ENCODE measurements around the gene VOPP1. TPM values are rescaled to one million over a fixed set of nuclear protein-coding genes. Genes with fewer than 3 reads are reported as not detected.
"Not testable (repeated sequence)": the region's sequence is repeated elsewhere in the genome, so short reads cannot be mapped to it uniquely, and the experiment has no call there.

VOPP1 gene
- total RNA-seq, 1 experiment from 2014 or later, result 21.6 TPM

DNA sequence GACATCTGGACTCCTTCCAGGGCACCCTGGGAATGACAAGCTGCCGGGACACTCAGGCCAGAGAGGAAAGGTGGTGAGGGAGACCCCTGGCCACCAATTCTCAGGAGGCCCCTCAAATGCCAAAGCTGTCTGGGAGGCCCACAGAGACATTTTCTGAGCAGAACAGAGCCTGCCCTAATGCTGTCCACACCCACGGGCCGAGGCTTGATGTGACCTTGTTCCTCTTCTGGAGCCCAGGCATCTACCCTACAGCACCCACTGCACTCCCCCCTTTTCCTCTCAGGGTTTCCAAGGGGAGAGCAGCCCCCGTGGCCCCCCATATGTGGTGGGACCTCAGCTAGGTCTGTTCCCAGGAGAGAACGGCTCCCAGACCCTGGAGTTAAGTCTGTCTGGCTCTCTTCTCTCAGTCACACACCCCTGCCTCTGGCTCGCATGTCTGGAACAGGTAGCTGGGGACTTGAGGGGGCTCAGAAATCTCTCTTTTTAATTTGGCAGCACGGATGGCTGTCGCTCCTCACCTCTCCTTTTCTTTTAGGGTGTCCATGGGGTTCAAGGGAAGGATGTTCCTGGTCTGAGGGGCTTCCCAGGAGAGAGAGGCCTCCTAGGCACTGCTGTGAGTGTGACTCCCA is 16.8 kb upstream of the VOPP1 start:
- no peak overlapping the region for H3K4me2 ChIP-seq (ENCODE audit: low read depth, low read length, poor library complexity, severe bottlenecking)
- H3K4me3 ChIP-seq (ENCODE audit: low read length), result no peak overlapping the region
- no peaks in the 10 kb centered on the region for H3K27me3 ChIP-seq (ENCODE audit: low read length)
- no peaks in the 10 kb centered on the region for H3K9me3 ChIP-seq (ENCODE audit: low read length)
- no peaks in the 10 kb centered on the region for H4K20me1 ChIP-seq (ENCODE audit: insufficient read depth, low read depth, low read length)
- no peaks in the 10 kb centered on the region for H3K4me1 ChIP-seq (ENCODE audit: low read length)
- H3K36me3 ChIP-seq (ENCODE audit: insufficient read depth, low read length), result no peaks in the 10 kb centered on the region
- H2AFZ ChIP-seq (ENCODE audit: low read length), result no peak overlapping the region
- no peak for DNase-seq
- H3K27ac ChIP-seq (ENCODE audit: low read length), result no peak overlapping the region
- no peaks in the 10 kb centered on the region for H3K9me2 ChIP-seq (replicated peaks; ENCODE audit: insufficient read depth, low read length)
- H3K79me2 ChIP-seq (ENCODE audit: low read length), result no peaks in the 10 kb centered on the region
- H3K9ac ChIP-seq (ENCODE audit: low read length), result no peak overlapping the region

DNA sequence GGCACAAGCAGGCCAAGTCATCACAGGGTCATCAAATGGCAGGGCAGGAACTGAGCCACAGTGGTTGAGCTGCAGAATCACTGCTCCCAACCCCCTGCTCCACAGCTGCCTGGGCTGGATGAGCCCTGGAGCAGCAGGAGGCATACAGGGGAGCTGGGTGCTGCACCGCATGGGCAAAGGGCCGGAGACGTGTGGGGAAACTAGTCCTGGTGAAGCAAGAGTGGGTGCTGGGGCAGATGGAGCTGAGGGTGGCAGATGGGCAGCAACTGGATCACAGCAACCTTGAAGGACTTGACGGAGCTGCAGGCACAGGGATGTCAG is 16.0 kb upstream of the VOPP1 start:
- no peak overlapping the region for H3K4me3 ChIP-seq (ENCODE audit: low read length)
- H3K36me3 ChIP-seq (ENCODE audit: insufficient read depth, low read length), result no peaks in the 10 kb centered on the region
- no peaks in the 10 kb centered on the region for H3K9me3 ChIP-seq (ENCODE audit: low read length)
- H4K20me1 ChIP-seq (ENCODE audit: insufficient read depth, low read depth, low read length), result no peaks in the 10 kb centered on the region
- no peaks in the 10 kb centered on the region for H3K4me1 ChIP-seq (ENCODE audit: low read length)
- H2AFZ ChIP-seq (ENCODE audit: low read length), result no peak overlapping the region
- H3K79me2 ChIP-seq (ENCODE audit: low read length), result no peaks in the 10 kb centered on the region
- H3K27me3 ChIP-seq (ENCODE audit: low read length), result no peaks in the 10 kb centered on the region
- H3K9ac ChIP-seq (ENCODE audit: low read length), result no peak overlapping the region
- H3K27ac ChIP-seq (ENCODE audit: low read length), result no peak overlapping the region
- no peaks in the 10 kb centered on the region for H3K9me2 ChIP-seq (replicated peaks; ENCODE audit: insufficient read depth, low read length)
- no peak overlapping the region for H3K4me2 ChIP-seq (ENCODE audit: low read depth, low read length, poor library complexity, severe bottlenecking)
- DNase-seq, result no peak

DNA sequence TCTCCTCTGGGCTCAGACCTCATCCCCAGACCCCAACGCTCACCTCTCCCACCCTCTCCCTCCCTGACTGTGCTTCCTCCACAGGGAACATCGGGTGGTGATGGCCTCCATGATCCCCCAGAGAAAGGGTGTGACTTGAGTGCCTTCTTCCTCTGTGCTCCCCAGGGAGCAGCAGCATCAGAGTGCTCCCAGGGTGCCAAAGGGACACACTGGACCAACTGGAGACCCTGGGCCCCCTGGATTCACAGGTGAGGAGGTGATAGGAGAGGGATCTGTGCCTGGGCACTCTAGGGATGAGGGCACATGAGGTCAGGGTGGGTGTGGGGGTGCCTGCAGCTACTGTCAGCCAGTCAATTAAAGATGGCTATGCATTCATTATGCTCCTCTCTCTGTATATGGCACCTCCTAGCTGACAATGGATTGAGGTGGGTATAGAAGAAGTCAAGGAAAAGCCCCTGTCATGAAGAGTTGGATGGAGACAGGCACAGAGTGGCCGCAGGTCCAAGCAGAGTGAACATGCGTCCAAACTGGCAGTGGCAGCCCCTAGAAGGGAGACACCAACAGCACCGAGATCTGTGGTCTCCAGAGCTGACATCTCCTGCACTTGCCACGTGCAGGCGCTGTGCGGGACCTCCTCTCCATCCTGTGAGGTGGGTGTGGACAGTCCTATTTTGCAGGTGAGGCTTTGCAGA is 15.5 kb upstream of the VOPP1 start:
- no peaks in the 10 kb centered on the region for H3K9me3 ChIP-seq (ENCODE audit: low read length)
- no peak overlapping the region for H3K4me2 ChIP-seq (ENCODE audit: low read depth, low read length, poor library complexity, severe bottlenecking)
- H3K4me3 ChIP-seq (ENCODE audit: low read length), result no peak overlapping the region
- DNase-seq, result no peak
- H3K27me3 ChIP-seq (ENCODE audit: low read length), result no peaks in the 10 kb centered on the region
- H3K4me1 ChIP-seq (ENCODE audit: low read length), result no peaks in the 10 kb centered on the region
- H3K79me2 ChIP-seq (ENCODE audit: low read length), result no peaks in the 10 kb centered on the region
- H2AFZ ChIP-seq (ENCODE audit: low read length), result no peak overlapping the region
- H4K20me1 ChIP-seq (ENCODE audit: insufficient read depth, low read depth, low read length), result no peaks in the 10 kb centered on the region
- no peak overlapping the region for H3K27ac ChIP-seq (ENCODE audit: low read length)
- no peaks in the 10 kb centered on the region for H3K9me2 ChIP-seq (replicated peaks; ENCODE audit: insufficient read depth, low read length)
- no peak overlapping the region for H3K9ac ChIP-seq (ENCODE audit: low read length)
- no peaks in the 10 kb centered on the region for H3K36me3 ChIP-seq (ENCODE audit: insufficient read depth, low read length)

DNA sequence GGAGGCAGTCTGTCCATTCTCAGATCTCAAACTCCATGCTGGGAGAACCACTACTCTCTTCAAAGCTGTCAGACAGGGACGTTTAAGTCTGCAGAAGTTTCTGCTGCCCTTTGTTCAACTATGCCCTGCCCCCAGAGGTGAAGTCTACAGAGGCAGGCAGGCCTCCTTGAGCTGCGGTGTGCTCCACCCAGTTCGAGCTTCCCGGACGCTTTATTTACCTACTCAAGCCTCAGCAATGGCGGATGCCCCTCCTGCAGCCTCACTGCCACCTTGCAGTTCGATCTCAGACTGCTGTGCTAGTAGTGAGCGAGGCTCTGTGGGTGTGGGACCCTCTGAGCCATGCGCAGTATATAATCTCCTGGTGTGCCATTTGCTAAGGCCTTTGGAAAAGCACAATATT is 10.4 kb upstream of the VOPP1 start:
- H3K4me1 ChIP-seq (ENCODE audit: low read length); H4K20me1 ChIP-seq (ENCODE audit: insufficient read depth, low read depth, low read length); H3K4me3 ChIP-seq (ENCODE audit: low read length); H3K36me3 ChIP-seq (ENCODE audit: insufficient read depth, low read length); H3K79me2 ChIP-seq (ENCODE audit: low read length); H3K9me3 ChIP-seq (ENCODE audit: low read length); H3K27me3 ChIP-seq (ENCODE audit: low read length); DNase-seq; H3K9ac ChIP-seq (ENCODE audit: low read length); H2AFZ ChIP-seq (ENCODE audit: low read length); H3K4me2 ChIP-seq (ENCODE audit: low read depth, low read length, poor library complexity, severe bottlenecking); H3K9me2 ChIP-seq (replicated peaks; ENCODE audit: insufficient read depth, low read length); H3K27ac ChIP-seq (ENCODE audit: low read length): not testable (repeated sequence)

DNA sequence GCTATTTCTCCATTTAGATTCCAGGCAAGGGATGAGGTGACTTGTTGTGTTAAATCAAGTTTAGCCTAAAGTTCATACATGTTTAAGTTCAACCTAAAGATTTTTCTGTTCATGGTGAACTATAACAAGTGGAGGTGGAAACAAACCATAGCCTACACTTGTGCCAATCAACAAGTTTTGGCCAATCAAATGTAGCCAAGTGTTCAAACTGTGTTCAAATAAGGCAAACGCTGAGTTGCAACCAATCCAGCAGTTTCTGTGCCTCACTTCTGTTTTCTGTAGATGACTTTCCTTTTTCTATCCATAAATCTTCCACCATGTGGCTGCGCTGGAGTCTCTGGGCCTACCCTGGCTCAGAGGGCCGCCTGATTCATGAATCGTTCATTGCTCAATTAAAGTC is 4.5 kb upstream of the VOPP1 start:
- Histone ChIP-seq H3K79me2 (ENCODE audit: low read length) (no peaks in the 10 kb centered on the region), H3K4me1 (ENCODE audit: low read length) (peaks cover 14% of the 10 kb centered on the region), H3K36me3 (ENCODE audit: insufficient read depth, low read length) (no peaks in the 10 kb centered on the region), H3K4me3 (ENCODE audit: low read length) (no peak overlapping the region), H4K20me1 (ENCODE audit: insufficient read depth, low read depth, low read length) (no peaks in the 10 kb centered on the region), H3K4me2 (ENCODE audit: low read depth, low read length, poor library complexity, severe bottlenecking) (no peak overlapping the region), H3K9ac (ENCODE audit: low read length) (no peak overlapping the region), H3K27ac (ENCODE audit: low read length) (no peak overlapping the region), H3K9me3 (ENCODE audit: low read length) (no peaks in the 10 kb centered on the region), H2AFZ (ENCODE audit: low read length) (no peak overlapping the region), H3K9me2 (replicated peaks; ENCODE audit: insufficient read depth, low read length) (no peaks in the 10 kb centered on the region), H3K27me3 (ENCODE audit: low read length) (0 out of 2 replicates have a peak, but pooled peaks cover 3% of the 10 kb centered on the region)
- DNase-seq, result no peak

DNA sequence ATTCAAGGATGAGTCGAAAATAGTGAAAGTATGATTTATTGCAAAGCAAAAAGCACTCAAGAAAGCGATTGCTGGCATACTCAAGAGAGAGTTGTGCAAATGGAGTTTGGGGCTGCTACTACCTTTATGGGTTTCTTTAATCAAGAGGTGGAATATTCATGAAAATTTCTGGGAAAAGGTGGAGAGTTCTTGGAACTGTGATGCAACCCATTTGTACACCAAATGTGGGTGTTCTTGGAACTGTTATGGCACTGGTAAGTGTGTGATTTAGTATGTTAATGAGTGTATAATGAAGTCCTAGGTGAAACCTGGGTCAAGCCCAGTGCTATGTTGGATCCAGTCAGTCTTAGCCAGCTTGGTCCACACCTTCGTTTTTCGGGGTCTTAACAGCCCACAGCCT is 3.4 kb upstream of the VOPP1 start:
- no peak overlapping the region for H2AFZ ChIP-seq (ENCODE audit: low read length)
- no peaks in the 10 kb centered on the region for H3K36me3 ChIP-seq (ENCODE audit: insufficient read depth, low read length)
- H3K9me2 ChIP-seq (replicated peaks; ENCODE audit: insufficient read depth, low read length), result no peaks in the 10 kb centered on the region
- H3K4me2 ChIP-seq (ENCODE audit: low read depth, low read length, poor library complexity, severe bottlenecking), result no peak overlapping the region
- no peaks in the 10 kb centered on the region for H3K9me3 ChIP-seq (ENCODE audit: low read length)
- no peak for DNase-seq
- H3K27me3 ChIP-seq (ENCODE audit: low read length), result peaks cover 5% of the 10 kb centered on the region; the same call in 1 of the 2 replicates
- H4K20me1 ChIP-seq (ENCODE audit: insufficient read depth, low read depth, low read length), result no peaks in the 10 kb centered on the region
- H3K79me2 ChIP-seq (ENCODE audit: low read length), result no peaks in the 10 kb centered on the region
- no peak overlapping the region for H3K27ac ChIP-seq (ENCODE audit: low read length)
- H3K9ac ChIP-seq (ENCODE audit: low read length), result no peak overlapping the region
- H3K4me1 ChIP-seq (ENCODE audit: low read length), result peaks cover 23% of the 10 kb centered on the region
- H3K4me3 ChIP-seq (ENCODE audit: low read length), result no peak overlapping the region

DNA sequence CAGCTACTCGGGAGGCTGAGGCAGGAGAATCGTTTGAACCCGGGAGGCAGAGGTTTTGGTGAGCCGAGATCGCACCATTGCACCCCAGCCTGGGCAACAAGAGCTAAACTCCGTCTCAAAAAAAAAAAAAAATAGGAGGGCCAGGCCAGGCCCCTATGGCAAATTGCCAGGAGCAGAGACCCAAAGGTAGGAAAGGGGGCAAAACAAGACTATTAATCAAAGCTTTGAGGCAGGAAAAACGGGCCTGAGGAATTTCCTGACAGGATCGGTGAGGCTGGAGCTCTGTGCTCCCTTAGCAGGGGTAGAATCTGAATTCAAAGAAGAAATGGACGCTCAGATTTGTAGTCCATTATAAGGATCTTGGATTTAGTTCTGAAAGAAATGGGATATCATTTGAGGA is 2.8 kb upstream of the VOPP1 start:
- H3K9me2 ChIP-seq (replicated peaks; ENCODE audit: insufficient read depth, low read length), result no peaks in the 10 kb centered on the region
- H3K9ac ChIP-seq (ENCODE audit: low read length), result no peak overlapping the region

DNA sequence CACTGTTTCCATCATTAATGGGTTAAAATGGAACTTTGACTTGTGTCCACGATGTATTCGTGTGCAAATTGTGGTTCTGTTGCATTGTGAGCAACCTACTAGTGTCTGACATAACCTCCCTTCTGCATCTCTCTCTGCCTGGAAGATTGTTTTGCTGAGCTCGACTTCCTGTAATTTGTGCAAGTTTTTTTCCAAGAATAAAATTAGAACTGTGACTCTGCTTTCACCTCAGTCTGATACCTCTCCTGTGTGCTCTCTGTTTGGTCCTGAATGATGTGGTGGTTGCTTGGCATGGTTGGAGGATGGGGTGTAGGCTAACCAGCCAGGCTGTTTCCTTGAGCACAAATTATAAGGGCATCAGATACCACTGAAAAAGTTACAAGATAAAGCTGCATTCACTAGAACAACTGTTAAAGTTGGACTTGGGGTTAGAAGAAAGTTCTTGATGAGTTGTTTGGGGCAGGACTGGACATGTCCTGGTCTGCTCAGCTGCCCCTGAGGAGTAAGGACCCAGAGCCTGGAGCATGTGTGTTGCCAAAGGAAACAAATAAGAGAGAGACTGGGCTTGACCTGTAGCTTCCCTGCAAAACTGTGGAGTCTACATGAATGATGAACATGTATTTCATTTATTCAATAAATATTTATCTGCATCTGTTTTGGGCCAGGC is 1.9 kb upstream of the VOPP1 start:
- H3K36me3 ChIP-seq (ENCODE audit: insufficient read depth, low read length), result no peaks in the 10 kb centered on the region
- H3K9me2 ChIP-seq (replicated peaks; ENCODE audit: insufficient read depth, low read length), result no peaks in the 10 kb centered on the region
- no peak overlapping the region for H2AFZ ChIP-seq (ENCODE audit: low read length)
- no peak for DNase-seq
- H3K27ac ChIP-seq (ENCODE audit: low read length), result no peak overlapping the region
- peaks cover 9% of the 10 kb centered on the region for H3K27me3 ChIP-seq (ENCODE audit: low read length)
- no peak overlapping the region for H3K4me2 ChIP-seq (ENCODE audit: low read depth, low read length, poor library complexity, severe bottlenecking)
- H4K20me1 ChIP-seq (ENCODE audit: insufficient read depth, low read depth, low read length), result peaks cover 14% of the 10 kb centered on the region; the same call in 1 of the 2 replicates
- H3K4me1 ChIP-seq (ENCODE audit: low read length), result peaks cover 38% of the 10 kb centered on the region
- H3K9ac ChIP-seq (ENCODE audit: low read length), result no peak overlapping the region
- no peak overlapping the region for H3K4me3 ChIP-seq (ENCODE audit: low read length)
- no peaks in the 10 kb centered on the region for H3K79me2 ChIP-seq (ENCODE audit: low read length)
- no peaks in the 10 kb centered on the region for H3K9me3 ChIP-seq (ENCODE audit: low read length)

More for the DNA sequence above, 2.8 kb upstream of the VOPP1 start:
- no peaks in the 10 kb centered on the region for H3K79me2 ChIP-seq (ENCODE audit: low read length)
- no peak for DNase-seq
- H4K20me1 ChIP-seq (ENCODE audit: insufficient read depth, low read depth, low read length), result peaks cover 4% of the 10 kb centered on the region; the same call in 1 of the 2 replicates
- no peak overlapping the region for H3K27ac ChIP-seq (ENCODE audit: low read length)
- H3K4me1 ChIP-seq (ENCODE audit: low read length), result peaks cover 29% of the 10 kb centered on the region
- H3K36me3 ChIP-seq (ENCODE audit: insufficient read depth, low read length), result no peaks in the 10 kb centered on the region
- H2AFZ ChIP-seq (ENCODE audit: low read length), result no peak overlapping the region
- H3K27me3 ChIP-seq (ENCODE audit: low read length), result peaks cover 5% of the 10 kb centered on the region; the same call in 1 of the 2 replicates
- no peaks in the 10 kb centered on the region for H3K9me3 ChIP-seq (ENCODE audit: low read length)
- no peak overlapping the region for H3K4me3 ChIP-seq (ENCODE audit: low read length)
- H3K4me2 ChIP-seq (ENCODE audit: low read depth, low read length, poor library complexity, severe bottlenecking), result no peak overlapping the region
